Measurements from ENCODE around the gene LNP1.
"Not testable (repeated sequence)": the region's sequence is repeated elsewhere in the genome, so short reads cannot be mapped to it uniquely, and the experiment has no call there.

LNP1 gene, protein sequence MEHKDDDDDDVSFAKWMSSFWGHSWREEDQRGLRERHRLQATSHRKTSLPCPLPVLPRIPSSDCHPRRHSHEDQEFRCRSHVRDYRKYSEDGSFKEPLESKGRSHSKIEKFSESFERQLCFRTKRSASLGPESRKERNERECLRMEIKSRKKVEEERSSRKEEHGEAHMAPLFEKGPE

DNA sequence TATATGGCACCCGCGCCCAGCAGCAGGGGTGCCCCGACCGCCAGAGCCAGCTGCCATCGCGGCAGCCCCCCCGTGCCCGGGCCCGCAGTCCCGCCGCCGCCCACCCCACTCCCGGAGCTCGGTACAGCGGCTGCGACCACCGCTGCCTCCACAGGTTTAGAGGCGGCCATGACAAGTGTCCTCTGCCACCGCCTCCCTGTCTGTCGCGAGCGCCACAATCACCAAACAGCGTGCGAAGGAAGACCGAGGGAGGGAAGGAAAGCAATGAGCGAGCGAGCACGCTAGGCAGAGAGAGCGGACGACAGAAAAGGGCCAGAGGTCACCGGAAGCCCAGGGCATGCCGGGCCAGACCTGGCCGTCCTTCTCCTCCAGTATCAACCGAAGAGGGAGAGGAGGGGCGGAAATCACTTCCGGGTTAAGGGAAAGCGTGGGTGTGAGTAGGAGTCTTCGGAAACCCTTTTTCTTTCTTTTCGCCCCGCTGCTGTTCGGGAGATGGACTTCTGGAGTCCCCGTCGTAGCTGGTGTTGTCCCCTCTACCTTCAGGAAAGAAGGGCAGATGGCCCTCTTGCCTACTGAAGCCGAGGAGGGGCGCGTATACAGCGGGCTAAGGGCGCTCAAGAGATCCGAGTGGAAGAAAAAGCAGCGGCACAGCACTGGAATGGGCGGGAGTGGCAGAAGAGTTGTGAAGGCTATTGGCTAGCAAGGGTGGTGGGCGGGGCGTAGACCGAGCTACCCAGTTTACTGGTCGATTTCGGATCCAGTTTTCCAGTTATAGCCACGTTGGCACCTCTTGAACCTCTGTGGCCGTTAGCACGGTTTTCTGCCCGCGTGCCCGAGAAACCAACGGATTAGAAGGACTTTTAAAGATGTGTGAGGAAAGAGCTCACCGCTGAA lies at the start of gene LNP1, which contains the start of gene TOMM70:
Gene LNP1 (plus strand): TSS at position 760 of the 894 bp plus-strand sequence. CDS start 28,191 bp downstream, outside the sequence.
Gene TOMM70 (minus strand): TSS at position 310 of the 894 bp plus-strand sequence. CDS start 140 bp downstream, at position 170.
- DNase-seq (ENCODE audit: low read depth): peak; percentile 96

DNA sequence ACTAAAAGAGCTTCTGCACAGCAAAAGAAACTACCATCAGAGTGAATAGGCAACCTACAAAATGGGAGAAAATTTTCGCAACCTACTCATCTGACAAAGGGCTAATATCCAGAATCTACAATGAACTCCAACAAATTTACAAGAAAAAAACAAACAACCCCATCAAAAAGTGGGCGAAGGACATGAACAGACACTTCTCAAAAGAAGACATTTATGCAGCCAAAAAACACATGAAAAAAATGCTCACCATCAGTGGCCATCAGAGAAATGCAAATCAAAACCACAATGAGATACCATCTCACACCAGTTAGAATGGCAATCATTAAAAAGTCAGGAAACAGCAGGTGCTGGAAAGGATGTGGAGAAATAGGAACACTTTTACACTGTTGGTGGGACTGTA lies 49.6 kb upstream of the LNP1 start:
- not testable (repeated sequence) for DNase-seq (ENCODE audit: low read depth)

DNA sequence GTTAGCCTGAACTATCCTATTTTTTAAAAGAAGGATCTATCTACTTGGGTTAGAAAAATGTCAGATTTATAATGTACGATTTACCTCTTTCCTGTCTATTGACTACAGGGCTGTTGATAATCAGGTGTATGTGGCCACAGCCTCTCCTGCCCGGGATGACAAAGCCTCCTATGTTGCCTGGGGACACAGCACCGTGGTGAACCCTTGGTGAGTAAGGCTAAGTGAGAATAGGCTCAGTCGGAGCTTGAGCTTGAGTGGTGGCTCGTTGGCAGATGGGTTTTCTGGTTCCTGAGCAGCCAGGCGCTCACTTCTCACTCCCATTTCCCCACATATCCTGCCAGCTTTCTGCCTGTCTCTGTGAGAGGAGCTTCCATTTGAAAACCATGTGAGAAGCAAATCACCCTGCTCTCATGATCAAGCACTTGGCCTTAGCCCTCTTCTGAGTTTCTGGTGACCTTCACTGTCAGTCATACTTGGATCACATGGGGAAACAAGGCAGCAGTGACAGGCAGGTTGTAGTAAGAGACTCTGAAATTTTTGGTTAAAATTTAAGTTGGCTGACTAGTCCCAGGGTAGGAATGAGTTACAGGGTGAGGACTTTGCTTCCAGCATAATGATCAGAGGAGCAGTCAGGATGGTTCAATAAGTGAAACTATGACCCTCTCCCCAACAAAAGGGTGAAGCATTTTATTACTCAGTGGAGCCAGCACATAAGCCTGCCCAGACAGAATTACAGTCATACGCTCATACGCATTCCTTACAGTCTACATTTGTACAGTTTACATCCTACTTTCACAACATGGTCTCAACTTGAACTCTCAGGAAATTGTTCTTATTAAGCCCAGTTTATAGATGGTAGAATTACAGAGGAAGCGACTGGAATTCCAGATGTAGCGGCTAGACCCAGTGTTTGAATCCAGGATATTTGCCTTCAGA lies 48.8 kb upstream of the LNP1 start:
- DNase-seq (ENCODE audit: low read depth): no peak

DNA sequence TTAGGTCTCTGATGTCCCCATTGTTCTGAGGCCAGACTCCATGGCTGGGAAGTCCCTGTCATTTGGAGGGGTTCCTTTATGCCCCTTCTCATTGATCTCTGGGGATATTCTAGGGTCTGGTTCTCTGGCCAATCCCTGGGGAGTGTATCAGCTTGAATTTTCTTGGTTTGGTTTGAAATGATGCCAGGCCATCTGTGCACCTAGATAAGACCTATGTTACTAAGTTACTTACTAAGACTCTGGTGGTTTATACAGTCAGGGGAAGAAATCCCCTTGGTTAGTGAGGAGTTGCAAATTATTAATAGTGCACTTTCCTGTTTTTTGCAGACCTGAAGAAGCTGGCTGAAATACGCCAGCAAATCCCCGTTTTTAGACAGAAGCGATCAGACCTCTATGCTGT lies 46.5 kb upstream of the LNP1 start:
- DNase-seq (ENCODE audit: low read depth): no peak

DNA sequence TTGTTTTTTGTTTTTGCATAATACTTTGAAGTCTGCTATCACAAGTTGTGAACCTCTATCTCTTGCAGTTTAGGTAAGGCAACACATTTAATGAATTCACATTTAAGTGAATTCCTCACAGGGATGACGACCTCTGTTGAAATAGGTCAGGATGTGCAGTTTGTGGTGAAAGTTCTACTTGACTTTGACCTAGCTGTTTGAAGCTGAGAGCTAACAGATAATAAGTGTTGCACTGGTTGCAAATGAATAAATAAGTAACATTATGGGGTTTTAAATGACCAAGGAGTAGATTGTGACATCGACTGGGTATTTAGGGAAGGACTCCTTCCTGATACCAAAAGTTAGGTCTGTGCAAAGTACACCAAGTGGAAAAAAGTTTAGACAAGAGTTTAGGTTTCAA lies 42.9 kb upstream of the LNP1 start:
- no peak for DNase-seq (ENCODE audit: low read depth)

DNA sequence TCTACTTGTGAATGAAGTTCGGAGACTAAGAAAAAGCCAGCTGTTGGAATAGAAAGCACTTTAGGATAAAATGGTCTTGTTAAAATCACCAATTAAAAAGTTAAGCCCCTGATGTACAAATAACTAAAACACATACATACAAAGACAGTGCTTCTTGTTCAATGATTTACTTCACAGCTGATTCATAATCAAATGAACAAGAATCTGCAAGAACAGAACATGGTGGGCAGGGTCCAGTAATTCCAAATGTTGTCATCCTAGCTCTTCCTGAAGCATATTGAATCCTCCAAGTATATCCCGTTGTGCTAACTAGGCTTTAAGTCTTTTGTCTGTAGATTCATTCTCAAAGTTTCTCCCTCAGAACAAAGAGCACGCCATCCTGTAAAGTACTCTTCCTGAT lies 42.3 kb upstream of the LNP1 start:
- DNase-seq (ENCODE audit: low read depth): no peak

DNA sequence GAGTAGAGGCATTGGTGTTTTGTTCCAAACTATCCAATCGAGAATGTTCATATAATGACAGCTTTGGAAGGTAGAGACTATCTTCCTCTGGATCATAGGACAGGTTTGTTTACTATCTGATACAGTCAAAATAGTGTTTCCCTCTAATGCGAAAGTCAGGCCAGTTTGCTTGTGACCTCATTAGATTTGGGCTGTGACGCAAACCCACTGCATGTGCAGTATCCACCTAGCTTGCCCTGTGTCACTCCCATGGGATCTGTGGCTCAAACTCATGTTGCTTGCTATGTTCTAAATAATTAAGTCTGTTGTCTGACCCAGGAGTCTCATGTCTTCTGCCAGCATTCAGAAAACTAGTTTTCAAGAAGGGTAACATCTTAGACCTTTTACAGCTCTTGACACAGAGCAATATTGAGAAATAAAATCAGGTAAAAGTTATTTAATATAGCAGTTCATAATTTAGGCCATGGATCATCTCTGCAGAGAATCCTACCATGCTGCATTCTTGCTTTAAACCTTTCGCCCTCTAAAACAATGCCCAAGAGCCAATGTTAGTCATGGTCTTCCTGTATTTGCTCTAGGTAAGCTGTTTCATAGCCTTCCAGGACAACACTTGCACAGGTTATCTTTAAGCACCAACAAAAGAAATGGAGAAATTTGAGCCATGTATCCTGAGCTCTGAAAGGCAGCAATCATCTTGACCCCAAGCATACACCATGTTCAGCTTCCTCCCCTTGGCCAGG lies 40.4 kb upstream of the LNP1 start:
- no peak for DNase-seq (ENCODE audit: low read depth)

DNA sequence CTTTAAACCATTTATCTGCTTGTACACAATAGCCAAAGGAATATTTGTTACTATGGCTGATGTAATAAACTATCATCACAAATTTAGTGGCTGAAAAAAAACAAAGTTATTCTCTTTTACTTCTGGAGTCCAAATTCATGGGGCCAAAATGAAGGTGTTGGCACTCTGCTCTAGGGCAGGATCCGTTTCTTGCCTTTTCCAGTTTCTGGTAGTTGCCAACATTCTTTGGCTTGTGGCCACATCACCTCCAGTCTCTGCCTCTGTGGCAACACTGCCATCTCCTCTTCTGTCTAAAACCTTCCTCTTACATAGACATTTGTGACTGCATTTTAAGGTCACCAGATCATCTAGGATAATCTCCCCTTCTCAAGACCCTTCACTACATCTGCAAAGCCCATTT lies 39.4 kb upstream of the LNP1 start:
- no peak for DNase-seq (ENCODE audit: low read depth)

DNA sequence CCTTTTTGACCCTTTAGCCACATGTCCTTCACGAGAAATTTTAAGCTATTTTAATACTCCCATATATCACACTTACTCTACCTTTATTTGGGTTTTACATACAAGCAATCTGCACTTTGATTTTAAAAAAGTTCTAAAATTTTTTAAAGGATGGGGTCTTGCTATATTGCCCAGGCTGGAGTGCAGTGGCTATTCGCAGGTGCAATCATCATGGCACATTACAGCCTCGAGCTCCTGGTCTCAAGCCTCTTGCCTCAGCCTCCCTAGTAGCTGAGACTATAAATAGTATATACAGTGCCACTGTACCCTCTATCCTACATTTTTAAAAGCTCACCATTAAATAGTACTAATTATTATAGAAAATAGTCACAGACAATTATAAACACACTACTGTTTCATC lies 36.9 kb upstream of the LNP1 start:
- no peak for DNase-seq (ENCODE audit: low read depth)

DNA sequence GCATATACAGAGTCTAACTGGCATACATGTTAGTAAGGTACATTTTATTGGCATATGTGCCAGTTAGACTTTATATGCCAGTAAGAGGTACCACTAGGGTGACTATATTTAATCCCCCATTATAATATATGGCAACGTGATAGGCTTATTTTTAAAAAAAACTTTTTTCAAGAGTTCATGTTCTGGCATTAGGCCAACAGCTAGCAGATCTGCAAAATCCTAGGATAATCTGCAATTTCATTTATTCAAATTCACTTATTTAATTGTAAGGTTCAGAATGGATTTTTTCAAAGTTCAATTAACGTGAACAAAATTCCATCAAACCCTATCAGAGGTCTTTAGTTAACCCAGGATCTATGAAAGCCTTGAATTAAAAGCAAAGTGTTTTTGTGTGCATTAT lies 34.9 kb upstream of the LNP1 start:
- DNase-seq (ENCODE audit: low read depth): no peak

DNA sequence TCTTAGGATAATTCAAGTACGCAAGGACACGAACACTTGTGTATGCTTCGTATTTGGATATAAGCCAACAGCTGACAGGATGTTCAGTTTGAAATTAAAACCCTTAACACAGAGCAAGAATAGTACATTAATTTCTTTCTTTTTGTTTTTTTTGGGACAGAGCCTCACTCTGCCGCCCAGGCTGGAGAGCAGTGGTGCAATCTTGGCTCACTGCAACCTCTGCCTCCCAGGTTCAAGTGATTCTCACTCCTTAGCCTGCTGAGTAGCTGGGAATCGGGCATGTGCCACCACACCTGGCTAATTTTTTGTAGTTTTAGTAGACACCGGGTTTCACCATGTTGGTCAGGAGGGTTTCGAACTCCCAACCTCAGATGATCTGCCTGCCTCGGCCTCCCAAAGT lies 32.9 kb upstream of the LNP1 start:
- no peak for DNase-seq (ENCODE audit: low read depth)

DNA sequence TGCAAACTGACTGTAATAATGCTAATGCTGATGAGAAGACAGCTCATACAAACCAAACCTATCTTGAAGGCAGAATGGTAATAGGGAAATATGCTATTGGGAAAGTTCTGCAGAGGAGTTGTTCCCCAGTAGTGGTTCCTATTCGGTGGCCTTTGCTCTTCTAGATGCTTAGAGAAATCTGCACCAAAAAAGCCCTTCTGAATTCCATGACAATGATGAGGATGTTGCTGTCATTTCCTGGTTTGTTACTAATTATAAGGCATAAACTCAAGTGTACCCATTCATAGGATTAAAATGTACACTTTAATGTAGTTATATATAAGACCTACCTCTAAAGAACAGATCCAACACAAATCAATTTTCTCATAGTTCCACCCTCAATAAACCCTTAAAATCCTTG lies 30.6 kb upstream of the LNP1 start:
- DNase-seq (ENCODE audit: low read depth): no peak

DNA sequence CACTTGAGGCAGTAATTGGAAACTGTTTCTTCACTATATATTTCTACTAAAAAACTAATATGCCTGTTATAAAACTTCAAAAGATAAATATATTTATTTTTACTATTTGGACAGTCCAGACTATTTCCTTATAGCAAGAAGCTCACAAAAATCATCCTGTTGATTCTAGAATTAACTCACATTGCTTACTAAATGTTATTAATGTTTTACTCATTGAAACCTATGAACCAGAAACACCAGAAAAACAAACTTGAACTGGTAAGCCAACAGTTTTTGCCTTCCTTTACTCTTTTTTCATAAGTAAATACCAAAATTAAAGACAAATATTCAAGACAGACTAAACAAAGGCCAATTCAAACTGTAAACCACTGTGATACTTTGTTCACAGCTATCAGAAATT lies 26.8 kb upstream of the LNP1 start:
- DNase-seq (ENCODE audit: low read depth): no peak

DNA sequence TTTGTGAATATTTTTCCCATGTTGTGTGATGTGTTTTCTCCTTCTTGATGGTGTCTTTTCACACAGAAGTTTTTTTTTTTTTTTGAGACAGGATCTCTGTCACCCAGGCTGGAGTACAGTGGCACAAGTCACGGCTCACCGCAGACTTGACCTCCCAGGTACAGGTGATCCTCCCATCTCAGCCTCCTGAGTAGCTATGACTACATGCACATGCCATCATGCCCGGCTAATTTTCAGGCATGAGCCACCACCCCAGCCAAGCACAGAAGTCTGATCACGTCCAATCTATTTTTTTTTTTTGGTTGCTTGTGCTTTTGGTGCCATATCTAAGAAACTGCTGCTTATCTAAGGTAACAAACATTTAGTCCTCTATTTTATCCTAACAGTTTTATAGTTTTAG lies 25.0 kb upstream of the LNP1 start:
- DNase-seq (ENCODE audit: low read depth): no peak

DNA sequence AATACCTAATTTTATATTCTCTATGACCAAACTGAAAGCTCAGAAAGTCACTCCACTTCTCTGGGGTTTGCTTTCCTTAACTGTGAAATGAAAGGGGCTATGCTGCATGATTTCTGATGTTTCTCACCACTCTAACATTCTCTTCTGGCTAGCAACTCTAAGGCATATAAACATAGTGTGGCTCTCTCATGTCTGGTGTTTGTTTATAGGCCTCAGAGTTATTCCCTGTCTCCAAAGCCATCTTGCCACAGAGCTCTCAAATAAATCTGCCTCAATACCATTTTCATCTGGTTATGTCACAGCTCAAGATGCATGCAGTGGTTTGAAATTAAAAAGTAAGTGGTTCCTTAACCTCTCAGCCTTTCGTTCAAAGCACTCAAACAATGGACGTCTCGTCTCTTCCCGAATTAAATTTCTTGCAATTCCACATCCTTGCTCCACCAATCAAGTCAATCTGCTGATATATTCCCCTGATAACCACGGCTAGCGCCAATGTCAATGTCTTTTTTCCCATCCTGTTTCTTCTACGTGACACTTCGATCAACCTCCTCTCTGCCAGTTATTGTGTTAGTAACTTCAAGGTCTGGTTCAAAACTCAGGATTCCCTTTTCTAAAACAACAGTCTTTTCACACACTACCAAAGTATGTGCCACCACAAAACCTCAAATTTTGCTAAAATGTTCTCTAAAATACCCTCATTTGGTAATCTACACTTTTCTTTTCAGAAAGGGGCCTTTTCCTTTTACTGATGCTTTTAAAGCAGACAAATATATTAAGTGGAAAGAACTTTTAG lies 16.4 kb upstream of the LNP1 start:
- no peak for DNase-seq (ENCODE audit: low read depth)

DNA sequence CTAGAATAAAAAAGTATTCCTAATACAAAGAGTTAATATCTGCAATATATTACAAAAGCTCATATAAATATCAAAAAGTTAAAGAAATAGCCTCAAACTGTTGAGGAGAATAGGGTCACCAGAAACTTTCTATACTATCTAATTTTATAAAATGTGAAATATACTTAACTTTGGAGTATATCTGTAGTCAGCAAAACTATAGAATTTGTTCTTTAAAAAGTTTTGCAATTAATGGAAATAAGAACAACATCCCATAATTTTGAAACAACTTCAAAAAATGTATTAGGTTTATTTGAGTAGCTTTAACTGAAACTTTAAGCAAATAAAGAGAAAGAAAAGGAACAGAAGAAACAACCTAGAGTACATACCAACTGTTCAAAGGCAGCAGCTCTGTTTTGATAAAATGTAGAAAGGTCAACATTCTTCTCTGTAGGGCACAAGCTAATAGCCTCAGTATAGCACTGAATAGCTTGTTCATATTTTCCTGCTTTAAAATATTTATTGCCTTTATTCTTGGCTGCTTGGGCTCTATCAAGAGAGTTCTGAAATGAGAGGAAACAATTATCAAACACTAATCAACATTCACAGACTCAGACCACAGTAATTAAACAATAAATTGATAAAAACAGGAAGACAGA lies 14.8 kb upstream of the LNP1 start:
- DNase-seq (ENCODE audit: low read depth): no peak

DNA sequence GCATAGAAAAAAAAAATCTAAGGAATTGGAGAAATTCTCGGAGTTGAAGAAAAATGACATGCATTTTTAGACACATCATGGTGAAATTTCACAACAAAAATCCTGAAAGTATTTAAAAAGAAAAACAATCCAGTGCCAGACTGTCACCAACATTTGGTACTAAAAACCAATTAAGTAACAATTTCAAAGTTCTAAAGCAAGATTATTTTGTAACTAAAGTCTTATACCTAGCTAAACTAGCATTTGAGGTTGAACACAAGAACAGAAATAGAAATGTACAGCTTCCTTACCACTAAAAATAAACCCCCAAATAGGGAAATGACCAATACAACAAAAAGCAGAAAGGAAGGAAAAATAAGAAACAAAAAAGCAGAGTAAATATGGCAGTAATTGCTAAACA lies 12.3 kb upstream of the LNP1 start:
- DNase-seq (ENCODE audit: low read depth): no peak

DNA sequence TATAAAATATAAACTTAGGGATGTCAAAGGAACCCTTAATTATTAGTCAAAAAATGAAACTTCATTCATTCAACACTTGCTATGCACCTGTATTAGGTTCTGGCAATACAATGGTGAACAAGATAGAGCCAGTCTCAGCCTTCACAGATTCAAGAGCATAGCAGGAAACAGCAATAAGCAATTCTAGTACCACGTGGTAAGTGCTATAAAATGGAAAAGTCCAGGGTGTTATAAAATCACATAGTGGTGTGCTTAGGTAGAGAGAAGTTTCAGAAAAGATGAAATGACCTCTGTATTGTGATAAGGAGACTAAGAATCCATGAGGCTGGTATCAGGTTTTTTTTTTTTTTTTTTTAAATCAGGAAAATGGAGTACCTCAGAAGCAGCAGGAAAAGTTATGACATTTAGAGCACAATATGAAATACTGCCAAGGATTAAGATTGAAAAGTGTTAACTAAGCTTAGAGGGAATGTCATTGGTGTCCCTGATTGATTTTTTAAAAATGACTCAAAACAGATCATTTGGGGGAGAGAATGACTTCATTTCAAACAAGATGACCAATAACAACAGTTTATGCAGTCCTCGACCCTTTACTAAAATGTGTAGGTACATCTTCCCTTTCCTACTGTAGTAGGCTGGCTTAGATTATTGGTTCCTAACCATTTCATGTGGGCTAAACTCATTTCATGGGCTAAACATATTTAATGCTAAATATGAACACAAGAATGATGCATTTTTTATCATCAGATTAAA lies 5.5 kb upstream of the LNP1 start:
- no peak for DNase-seq (ENCODE audit: low read depth)

DNA sequence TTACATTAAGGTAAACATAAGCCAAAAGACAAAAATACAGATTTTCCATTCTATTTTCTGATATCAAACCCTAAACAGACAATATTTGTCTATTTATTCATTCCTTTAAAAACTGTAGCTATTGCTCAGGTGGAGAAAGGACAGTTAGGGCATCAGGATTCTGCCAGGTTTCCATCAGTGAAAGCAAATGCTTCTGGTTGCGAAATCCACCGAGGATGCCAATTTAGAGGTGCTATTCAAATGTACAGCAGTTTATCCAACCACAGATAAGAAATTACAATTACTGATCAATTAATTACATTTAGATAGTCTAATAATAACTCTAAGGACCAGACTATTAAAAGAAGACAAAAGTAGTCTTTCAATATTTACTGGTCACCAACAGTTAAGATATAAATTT lies 4.4 kb upstream of the LNP1 start:
- DNase-seq (ENCODE audit: low read depth): no peak
